Endothelial cell of umbilical vein (primary cell): Measurements from ENCODE around the gene RPS13. TPM values are rescaled to one million over a fixed set of nuclear protein-coding genes. Genes with fewer than 3 reads are reported as not detected.

Experiments used
- BruUV-seq: library from RNA; stranded (reverse); fragments of 400-500 nt; replicated peaks from 2 replicates; lab custom pipeline; 2021; lab: Mats Ljungman, UMichigan
- CTCF ChIA-PET: fragments of 300-600, 350-600 bp; sonication (Branson Sonifier 250); formaldehyde crosslinking; loops from one replicate; lab custom pipeline; 2021; ENCODE audit warnings: antibody characterized with exemption, inconsistent platforms; lab: Charles Lee
- POLR2A ChIA-PET: fragments of 300-600, 350-600 bp; sonication (Branson Sonifier 250); formaldehyde crosslinking; loops from one replicate; lab custom pipeline; 2021; ENCODE audit warnings: antibody characterized with exemption, inconsistent platforms; lab: Charles Lee
- DNase-seq: peaks from one replicate; pipeline ENCODE4 v3.0.0-alpha.2; 2011; ENCODE audit warnings: low read depth, low spot score
- FAIRE-seq: peaks from 2 replicates; lab custom pipeline; 2011; peaks lifted over from hg19 to GRCh38; lab: Jason Lieb, UNC
- H2AFZ ChIP-seq: 2 replicates; pipeline ENCODE4 v1.6.0; 2012; ENCODE audit warnings: low read depth, low read length, control low read depth, inconsistent platforms
- H3K27ac ChIP-seq: 2 replicates; pipeline ENCODE4 v1.5.1; 2011; ENCODE audit warnings: low read depth, mild to moderate bottlenecking, control low read depth, low read length, moderate library complexity; ENCODE audit not compliant: insufficient read depth
- H3K27me3 ChIP-seq, 2 experiments: 2 replicates each; pipeline versions ENCODE4 v1.6.0 to v1.6.1; 2011; ENCODE audit warnings: low read length in 2 of 2, mixed read lengths in 1 of 2; ENCODE audit not compliant: control insufficient read depth in 2 of 2, insufficient read depth in 2 of 2
- H3K36me3 ChIP-seq, 2 experiments: 2 replicates in 1 of 2; 3 replicates in 1 of 2; pipeline ENCODE4 v1.5.1; 2011; ENCODE audit warnings: low read length in 2 of 2, mild to moderate bottlenecking in 1 of 2, moderate library complexity in 1 of 2; ENCODE audit not compliant: control insufficient read depth in 2 of 2, insufficient read depth in 2 of 2; ENCODE audit errors: extremely low read depth in 1 of 2
- H3K4me1 ChIP-seq: 3 replicates; pipeline ENCODE4 v1.5.1; 2011; ENCODE audit warnings: mild to moderate bottlenecking, low read length; ENCODE audit not compliant: control insufficient read depth, insufficient read depth; ENCODE audit errors: extremely low read depth
- H3K4me2 ChIP-seq: 2 replicates; pipeline ENCODE4 v1.6.1; 2011; ENCODE audit warnings: low read length, control low read depth, mixed read lengths; ENCODE audit not compliant: insufficient read depth
- H3K4me3 ChIP-seq, 3 experiments: fragments of 200-600 bp in 1 of 3; sonication (generic), shearing (Covaris generic) in 1 of 3; replicated peaks in 1 of 3; 2 replicates each; pipeline ENCODE4 v1.5.1; 2011 to 2016; ENCODE audit warnings: control low read depth in 3 of 3, low read length in 3 of 3, mild to moderate bottlenecking in 2 of 3, inconsistent platforms in 1 of 3, low read depth in 1 of 3, moderate library complexity in 1 of 3; ENCODE audit not compliant: insufficient read depth in 1 of 3
- H3K79me2 ChIP-seq: 2 replicates; pipeline ENCODE4 v1.6.0; 2012; ENCODE audit warnings: low read length, inconsistent platforms; ENCODE audit not compliant: control insufficient read depth, insufficient read depth
- H3K9ac ChIP-seq: replicated peaks from 2 replicates; pipeline ENCODE3; 2011; ENCODE audit warnings: low read length, control low read depth; ENCODE audit not compliant: insufficient read depth; ENCODE audit errors: extremely low read depth
- H3K9me1 ChIP-seq: replicated peaks from 3 replicates; pipeline ENCODE4 v1.6.0; 2011; ENCODE audit warnings: mild to moderate bottlenecking, low read length; ENCODE audit not compliant: control insufficient read depth, insufficient read depth; ENCODE audit errors: extremely low read depth
- H3K9me3 ChIP-seq: replicated peaks from 2 replicates; pipeline ENCODE4 v1.5.1; 2012; ENCODE audit warnings: low read length, inconsistent platforms; ENCODE audit not compliant: control insufficient read depth, insufficient read depth
- H4K20me1 ChIP-seq: replicated peaks from 2 replicates; pipeline ENCODE3; 2011; ENCODE audit warnings: mild to moderate bottlenecking, low read length; ENCODE audit not compliant: control insufficient read depth, insufficient read depth; ENCODE audit errors: extremely low read depth
- CTCF ChIP-seq, 2 donors: IDR thresholded peaks; 1 replicate in 1 of 2; 2 replicates in 1 of 2; pipeline ENCODE4 v1.5.1; 2011; ENCODE audit warnings: low read length in 2 of 2, mild to moderate bottlenecking in 2 of 2, moderate library complexity in 2 of 2, control low read depth in 1 of 2, inconsistent platforms in 1 of 2, low read depth in 1 of 2; ENCODE audit not compliant: insufficient read depth in 1 of 2; ENCODE audit errors: extremely low read depth in 1 of 2
- EZH2 ChIP-seq: IDR thresholded peaks from 2 replicates; pipeline ENCODE4 v1.6.1; 2012; ENCODE audit warnings: borderline replicate concordance, low read depth, mild to moderate bottlenecking, moderate library complexity, low read length, inconsistent platforms; ENCODE audit not compliant: severe bottlenecking
- FOS ChIP-seq: IDR thresholded peaks from 2 replicates; pipeline ENCODE4 v1.6.1; 2011; ENCODE audit warnings: mild to moderate bottlenecking, low read length, moderate library complexity, borderline replicate concordance; ENCODE audit not compliant: insufficient read depth
- GATA2 ChIP-seq: IDR thresholded peaks from 2 replicates; pipeline ENCODE4 v1.7.0; 2011; ENCODE audit warnings: low read depth, mild to moderate bottlenecking, moderate library complexity, mixed read lengths, low read length; ENCODE audit not compliant: insufficient read length, insufficient read depth
- JUN ChIP-seq: IDR thresholded peaks from 2 replicates; pipeline ENCODE4 v1.6.1; 2011; ENCODE audit warnings: borderline replicate concordance, low read depth; ENCODE audit not compliant: insufficient read length, insufficient read depth
- MYC ChIP-seq: IDR thresholded peaks from one replicate; pipeline ENCODE4 v1.6.1; 2011; ENCODE audit warnings: mild to moderate bottlenecking, low read depth, low read length
- POLR2A ChIP-seq: IDR thresholded peaks from 2 replicates; pipeline ENCODE4 v1.6.1; 2012; ENCODE audit warnings: low read depth, mild to moderate bottlenecking, control low read depth, low read length
- POLR2AphosphoS5 ChIP-seq: IDR thresholded peaks from 2 replicates; pipeline ENCODE4 v1.6.1; 2012; ENCODE audit warnings: low read depth, mild to moderate bottlenecking, control low read depth, low read length, moderate library complexity; ENCODE audit not compliant: insufficient read depth
- dilution Hi-C: fragments of 300-500 bp; cut with MboI; formaldehyde crosslinking; loops from one replicate; pipeline ENCODE4 v1.15.0; 2019; ENCODE audit warnings: low sequenced_read_pairs; ENCODE audit not compliant: extremely low pct_ligation_motif_present
- intact Hi-C: fragments of 100-400 bp; cut with micrococcal nuclease; formaldehyde crosslinking; loops from one replicate; pipeline ENCODE4 v1.10.0; 2022
- polyA plus RNA-seq, 4 experiments: library from polyadenylated mRNA; depleted of rRNA in 3 of 4; stranded (reverse) in 3 of 4; unstranded in 1 of 4; fragments of >200 nt; gene quantifications; 2 replicates each; pipeline versions ENCODE4 v1.2.1 to v1.2.3, GENCODE V29; 2011 to 2012; ENCODE audit warnings: missing spikeins in 1 of 4
- total RNA-seq: library from RNA; stranded (reverse); gene quantifications from 2 replicates; pipeline ENCODE4 v1.2.3, GENCODE V29; 2021
- TF ChIP-seq, protein P1 (sequence below): IDR thresholded peaks from 2 replicates; pipeline ENCODE4 v1.6.1; 2011; ENCODE audit not compliant: insufficient read depth, insufficient read length

RPS13 gene
- total and polyA plus RNA-seq, 2 donors (not counting 3 experiments of a cell fraction or from before 2014, with no cell fraction given), result 1,169 to 1,745 TPM

DNA sequence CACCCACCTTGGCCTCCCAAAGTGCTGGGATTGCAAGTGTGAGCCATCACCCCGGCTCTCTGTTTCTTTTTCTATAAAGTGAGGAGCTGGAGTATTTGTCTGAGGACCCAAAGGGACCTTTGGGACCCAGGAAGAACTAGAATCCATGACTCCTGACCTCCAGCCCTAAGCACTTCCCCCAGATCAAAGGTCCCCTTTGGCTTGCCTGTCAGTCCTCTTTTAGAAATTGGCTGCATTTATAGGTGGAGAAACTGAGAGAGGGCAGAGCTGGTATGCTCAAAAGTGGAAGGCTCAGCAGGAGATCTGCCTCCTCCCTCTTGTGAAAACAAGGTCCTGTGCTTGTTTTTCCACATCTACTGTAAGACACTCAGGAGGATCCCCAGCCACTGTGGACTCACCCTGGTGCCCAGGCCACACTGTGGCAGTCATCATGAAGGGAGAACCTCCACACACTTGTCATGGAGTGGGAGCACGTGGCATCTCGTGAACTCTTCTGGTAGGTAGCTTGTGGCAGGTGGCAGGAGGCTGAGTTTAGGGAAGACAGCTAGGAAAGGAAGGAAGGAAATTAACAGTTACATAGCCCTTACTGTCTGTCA lies 50.9 kb downstream of the RPS13 start:
- no peaks in the 10 kb centered on the region for H3K9me1 ChIP-seq
- no TSS peak for BruUV-seq

More for the DNA sequence above, 50.9 kb downstream of the RPS13 start:
- no peak overlapping the region for H3K9ac ChIP-seq
- no peaks in the 10 kb centered on the region for H3K9me3 ChIP-seq
- H3K4me1 ChIP-seq, result no peaks in the 10 kb centered on the region
- intact Hi-C loops (no loop called here), dilution Hi-C loops (no loop called here)
- no peak for DNase-seq
- TF ChIP-seq EZH2 (no peak), MYC (no peak), GATA2 (no peak), FOS (no peak), POLR2AphosphoS5 (no peak), POLR2A (no peak), JUN (no peak), CTCF (IDR thresholded peaks at IDR 0.05; ENCODE audit: extremely low read depth in 1 of 2, insufficient read depth in 1 of 2, low read depth in 1 of 2, low read length in 2 of 2) (no peak)
- TF ChIP-seq, protein P1, sequence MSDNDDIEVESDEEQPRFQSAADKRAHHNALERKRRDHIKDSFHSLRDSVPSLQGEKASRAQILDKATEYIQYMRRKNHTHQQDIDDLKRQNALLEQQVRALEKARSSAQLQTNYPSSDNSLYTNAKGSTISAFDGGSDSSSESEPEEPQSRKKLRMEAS, result no peak
- H3K79me2 ChIP-seq, result no peaks in the 10 kb centered on the region
- no peaks in the 10 kb centered on the region for H3K36me3 ChIP-seq
- no peaks in the 10 kb centered on the region for H4K20me1 ChIP-seq
- ChIA-PET POLR2A (no interaction called here), CTCF (interaction anchor here (1.7 kb wide), 1 partner anchor 12 kb away, joined by 10 read pairs; the partner anchor contains the start of gene PLEKHA7)
- H3K27me3 ChIP-seq, result no peaks in the 10 kb centered on the region
- H3K27ac ChIP-seq, result no peak overlapping the region
- FAIRE-seq, result no peak
- H3K4me3 ChIP-seq, result no peak overlapping the region
- no peak overlapping the region for H3K4me2 ChIP-seq
- no peak overlapping the region for H2AFZ ChIP-seq
